Fibroblast of pulmonary artery (primary cell): Measurements from ENCODE around the gene VTI1A.

Source experiments
- DNase-seq: peaks from one replicate; pipeline ENCODE4 v3.0.0-alpha.2; 2010; ENCODE audit warnings: low read depth
- H3K4me3 ChIP-seq: replicated peaks from 2 replicates; pipeline ENCODE4 v1.5.1; 2011; ENCODE audit warnings: low read depth, mild to moderate bottlenecking, control low read depth, low read length, moderate library complexity
- TF ChIP-seq, protein P1 (sequence below): IDR thresholded peaks from 2 replicates; pipeline ENCODE4 v1.5.1; 2011; ENCODE audit warnings: mild to moderate bottlenecking, control low read depth, low read length, inconsistent platforms; ENCODE audit errors: missing control alignments

VTI1A gene

DNA sequence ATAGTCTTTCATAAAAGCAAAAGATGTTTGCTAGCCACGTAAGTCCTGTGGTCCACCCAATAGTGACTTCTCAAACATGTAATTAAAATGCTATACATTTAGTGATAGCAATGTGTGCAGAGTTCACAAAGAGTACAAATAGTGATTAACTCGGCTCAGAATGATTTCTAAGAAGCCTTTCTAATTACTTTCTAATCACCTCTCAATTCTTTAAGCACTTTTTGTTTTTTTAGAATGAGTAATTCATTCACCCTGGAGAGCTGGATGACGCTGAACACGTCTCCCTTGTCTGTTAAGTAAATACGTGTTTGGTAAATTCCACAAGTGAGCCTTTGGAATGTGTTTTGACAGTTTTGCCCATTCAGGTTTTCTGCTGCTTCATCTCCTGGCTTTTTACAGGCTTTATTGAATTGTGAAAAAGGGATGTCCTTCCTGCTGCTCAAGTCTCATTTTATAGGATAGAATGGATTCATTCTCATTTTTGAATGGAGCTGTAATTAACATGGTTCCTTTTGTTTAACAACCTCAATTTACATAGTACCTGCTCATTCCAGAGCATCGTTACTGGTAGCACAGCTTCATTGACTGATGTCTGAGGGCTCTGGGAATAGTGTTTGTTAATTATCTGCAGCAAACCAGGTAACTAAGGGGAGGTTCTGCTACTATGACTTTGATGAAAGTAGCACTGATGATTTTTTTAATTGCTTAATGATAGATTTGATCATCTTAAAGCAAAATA, 212.1 kb downstream of the VTI1A start:
- DNase-seq = peak; percentile 49
- H3K4me3 ChIP-seq = no peak overlapping the region
- TF ChIP-seq, protein P1, sequence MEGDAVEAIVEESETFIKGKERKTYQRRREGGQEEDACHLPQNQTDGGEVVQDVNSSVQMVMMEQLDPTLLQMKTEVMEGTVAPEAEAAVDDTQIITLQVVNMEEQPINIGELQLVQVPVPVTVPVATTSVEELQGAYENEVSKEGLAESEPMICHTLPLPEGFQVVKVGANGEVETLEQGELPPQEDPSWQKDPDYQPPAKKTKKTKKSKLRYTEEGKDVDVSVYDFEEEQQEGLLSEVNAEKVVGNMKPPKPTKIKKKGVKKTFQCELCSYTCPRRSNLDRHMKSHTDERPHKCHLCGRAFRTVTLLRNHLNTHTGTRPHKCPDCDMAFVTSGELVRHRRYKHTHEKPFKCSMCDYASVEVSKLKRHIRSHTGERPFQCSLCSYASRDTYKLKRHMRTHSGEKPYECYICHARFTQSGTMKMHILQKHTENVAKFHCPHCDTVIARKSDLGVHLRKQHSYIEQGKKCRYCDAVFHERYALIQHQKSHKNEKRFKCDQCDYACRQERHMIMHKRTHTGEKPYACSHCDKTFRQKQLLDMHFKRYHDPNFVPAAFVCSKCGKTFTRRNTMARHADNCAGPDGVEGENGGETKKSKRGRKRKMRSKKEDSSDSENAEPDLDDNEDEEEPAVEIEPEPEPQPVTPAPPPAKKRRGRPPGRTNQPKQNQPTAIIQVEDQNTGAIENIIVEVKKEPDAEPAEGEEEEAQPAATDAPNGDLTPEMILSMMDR = no peak

DNA sequence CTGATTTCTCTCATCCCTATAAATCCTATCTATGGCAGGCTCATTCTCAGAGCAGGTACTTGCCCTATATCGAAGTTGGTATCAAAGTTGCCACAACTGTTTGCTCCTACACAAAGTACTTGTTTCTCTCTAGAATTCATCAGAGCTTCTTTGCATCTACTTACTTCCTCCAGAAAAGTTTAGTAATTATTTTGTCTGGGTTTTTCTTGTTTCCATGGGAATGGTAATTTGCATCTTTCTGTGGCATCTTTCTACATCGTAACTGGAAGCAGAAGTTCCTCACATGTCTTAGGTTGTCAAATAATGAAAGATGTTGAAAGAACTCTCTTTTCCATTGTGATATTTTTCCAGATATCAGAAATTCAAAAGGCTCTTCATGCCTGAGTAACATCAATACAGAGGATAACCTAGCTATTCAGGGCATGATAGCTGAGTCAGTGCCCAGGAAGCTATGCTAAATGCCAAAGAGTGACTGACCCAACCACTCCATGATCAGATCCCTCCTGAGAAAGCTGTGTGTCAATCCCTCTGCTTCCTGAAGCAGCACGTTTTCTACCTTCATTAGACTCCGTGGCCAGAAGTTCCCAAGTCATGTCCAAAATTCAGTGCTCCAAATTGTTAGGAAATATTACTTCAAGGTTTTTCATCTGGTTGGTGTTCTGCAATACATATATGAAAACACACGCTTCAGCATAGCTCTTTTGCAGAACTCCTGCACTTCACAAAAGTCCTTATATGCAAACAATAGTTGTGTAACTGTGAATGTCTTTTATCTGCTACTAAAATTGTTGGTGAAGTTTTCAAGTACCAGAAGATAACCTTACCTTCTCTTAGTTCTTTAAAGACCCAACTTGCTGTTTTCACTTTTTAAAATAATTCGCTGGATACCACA, 216.5 kb downstream of the VTI1A start:
- H3K4me3 ChIP-seq = no peak overlapping the region
- TF ChIP-seq, protein P1 = no peak
- peak; percentile 44 for DNase-seq

DNA sequence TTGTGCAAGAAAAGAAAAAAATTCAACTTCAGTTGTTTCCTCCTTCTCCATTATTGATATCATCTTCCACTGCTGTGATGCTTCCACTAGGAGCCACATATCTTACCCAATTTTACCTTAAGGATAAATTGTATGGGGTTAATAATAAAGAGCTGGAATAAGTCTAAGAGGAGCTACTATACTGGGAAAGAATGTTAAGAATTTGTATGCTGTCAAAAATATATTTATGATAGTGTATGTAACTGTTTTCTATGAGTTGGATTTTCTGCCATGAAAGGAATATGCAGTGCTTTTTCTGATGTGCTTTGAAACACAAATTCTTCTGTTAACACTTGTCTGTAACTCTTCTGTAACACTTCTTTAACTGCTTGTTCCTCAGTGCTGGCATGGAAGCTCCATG, 219.1 kb downstream of the VTI1A start:
- TF ChIP-seq, protein P1 = no peak

DNA sequence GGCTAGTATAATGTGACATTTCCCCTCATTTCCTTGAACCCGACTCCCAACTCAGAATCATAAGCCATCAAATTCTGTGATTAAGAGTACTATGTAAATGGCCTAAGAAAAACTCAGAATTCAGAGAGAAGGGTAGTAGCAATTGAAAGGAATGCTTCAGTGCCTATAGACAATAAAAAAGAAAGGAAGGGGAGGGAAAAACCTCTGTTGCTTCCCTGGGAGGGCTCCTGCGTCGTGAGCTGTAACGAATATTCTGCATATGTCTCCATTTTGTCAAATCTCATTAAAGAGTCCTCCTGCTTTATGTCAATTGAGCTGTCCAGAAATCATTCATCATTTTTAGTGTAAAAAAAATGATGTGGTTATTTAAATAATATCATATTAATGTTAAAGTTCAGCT, 223.0 kb downstream of the VTI1A start:
- H3K4me3 ChIP-seq = no peak overlapping the region
- TF ChIP-seq, protein P1 = no peak
- DNase-seq = no peak

More for the DNA sequence above, 219.1 kb downstream of the VTI1A start:
- H3K4me3 ChIP-seq = no peak overlapping the region
- no peak for DNase-seq

DNA sequence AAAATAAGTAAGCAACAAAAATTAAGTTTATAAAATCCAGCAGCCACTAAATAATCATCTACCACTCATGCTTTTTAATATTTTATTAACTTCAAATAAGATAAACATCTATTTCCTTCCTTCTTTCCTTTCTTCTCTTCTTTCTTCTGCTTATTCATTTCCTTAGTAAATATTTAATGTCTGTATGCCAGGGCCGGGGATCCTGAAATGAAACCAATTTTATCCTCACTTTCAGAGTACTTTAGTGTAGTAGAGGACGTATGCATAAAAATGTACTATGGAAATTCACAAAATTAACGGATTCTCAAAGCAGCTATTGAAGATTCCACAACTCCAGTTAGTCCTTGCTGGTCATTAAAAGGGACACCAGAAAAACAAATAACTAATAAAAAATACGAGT, 224.7 kb downstream of the VTI1A start:
- DNase-seq = no peak
- no peak overlapping the region for H3K4me3 ChIP-seq
- TF ChIP-seq, protein P1 = no peak

DNA sequence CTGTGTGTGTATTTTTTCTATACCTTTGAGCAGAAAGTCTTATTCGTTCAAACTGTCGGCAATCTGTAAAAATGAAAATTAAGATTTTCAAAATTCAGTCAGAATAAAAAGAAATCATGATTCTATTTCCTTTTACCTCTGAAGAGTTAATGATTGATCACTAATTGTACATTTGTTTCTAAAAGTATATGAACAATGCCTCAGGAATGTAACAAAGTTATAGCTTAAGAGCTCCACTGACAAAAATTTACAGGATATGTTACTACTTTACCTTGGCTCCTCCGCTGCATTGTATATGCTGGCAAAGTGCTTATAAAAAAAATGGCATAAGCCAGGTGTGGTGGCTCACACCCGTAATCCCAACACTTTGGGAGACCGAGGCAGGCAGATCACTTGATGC, 225.7 kb downstream of the VTI1A start:
- TF ChIP-seq, protein P1 = no peak
- DNase-seq = no peak
- H3K4me3 ChIP-seq = no peak overlapping the region
